SK-N-SH treated with all-trans-retinoic acid at 6 μM for 48 hours (cell line): Measurements from ENCODE around the gene EP400.

Source experiments
- ATAC-seq: fragments of 200-7000 bp; cut with Tn5 transposase; 3 replicates; pipeline ENCODE4 v1.9.1; 2020; ENCODE audit warnings: mild to moderate bottlenecking, moderate library complexity
- ARNTL ChIP-seq: fragments of 450-650 bp; formaldehyde crosslinking; IDR thresholded peaks from 2 replicates; pipeline ENCODE4 v1.5.0; 2020; ENCODE audit warnings: low read depth, mild to moderate bottlenecking, moderate library complexity, borderline replicate concordance
- BACH2 ChIP-seq: fragments of 250-450 bp; sonication (Bioruptor Pico); IDR thresholded peaks from 2 replicates; pipeline ENCODE4 v1.9.0; 2021; ENCODE audit warnings: mild to moderate bottlenecking, borderline replicate concordance
- CREB5 ChIP-seq: fragments of 250-450 bp; sonication (Bioruptor Pico); IDR thresholded peaks from 2 replicates; pipeline ENCODE4 v1.5.1; 2020; ENCODE audit warnings: low read depth, mild to moderate bottlenecking, moderate library complexity
- CSDC2 ChIP-seq: fragments of 250-450 bp; sonication (Bioruptor Pico); IDR thresholded peaks from 2 replicates; pipeline ENCODE4 v1.5.0; 2020; ENCODE audit warnings: mild to moderate bottlenecking, moderate library complexity
- CSRNP3 ChIP-seq: fragments of 250-450 bp; sonication (Bioruptor Pico); IDR thresholded peaks from 2 replicates; pipeline ENCODE4 v1.5.1; 2021; ENCODE audit warnings: mild to moderate bottlenecking, moderate library complexity
- ESRRG ChIP-seq: fragments of 250-450 bp; sonication (Bioruptor Pico); IDR thresholded peaks from 2 replicates; pipeline ENCODE4 v1.6.1; 2021; ENCODE audit warnings: mild to moderate bottlenecking
- ISL1 ChIP-seq: fragments of 250-450 bp; sonication (Bioruptor Pico); IDR thresholded peaks from 2 replicates; pipeline ENCODE4 v2.1.2; 2022; ENCODE audit warnings: mild to moderate bottlenecking, moderate library complexity
- PATZ1 ChIP-seq: fragments of 250-450 bp; sonication (Bioruptor Pico); IDR thresholded peaks from 2 replicates; pipeline ENCODE4 v1.8.0; 2020; ENCODE audit warnings: mild to moderate bottlenecking, moderate library complexity, borderline replicate concordance
- POU6F1 ChIP-seq: fragments of 250-450 bp; sonication (Bioruptor Pico); IDR thresholded peaks from 2 replicates; pipeline ENCODE4 v1.8.0; 2021; ENCODE audit warnings: low read depth, mild to moderate bottlenecking, moderate library complexity, borderline replicate concordance
- SNAI2 ChIP-seq: fragments of 250-450 bp; sonication (Bioruptor Pico); IDR thresholded peaks from 2 replicates; pipeline ENCODE4 v1.5.0; 2020; ENCODE audit warnings: mild to moderate bottlenecking, moderate library complexity
- TCF4 ChIP-seq: fragments of 250-450 bp; sonication (Bioruptor Pico); IDR thresholded peaks from 2 replicates; pipeline ENCODE4 v1.8.0; 2021; ENCODE audit warnings: mild to moderate bottlenecking, moderate library complexity, borderline replicate concordance
- TOX ChIP-seq: fragments of 250-450 bp; sonication (Bioruptor Pico); IDR thresholded peaks from 2 replicates; pipeline ENCODE4 v1.8.0; 2021; ENCODE audit warnings: mild to moderate bottlenecking, moderate library complexity, borderline replicate concordance
- ZC3H10 ChIP-seq: fragments of 250-450 bp; sonication (Bioruptor Pico); IDR thresholded peaks from 2 replicates; pipeline ENCODE4 v1.5.1; 2021; ENCODE audit warnings: mild to moderate bottlenecking, moderate library complexity
- ZFP30 ChIP-seq: fragments of 450-650 bp; formaldehyde crosslinking; IDR thresholded peaks from 2 replicates; pipeline ENCODE4 v1.5.0; 2022; ENCODE audit warnings: mild to moderate bottlenecking, moderate library complexity
- ZNF565 ChIP-seq: fragments of 450-650 bp; formaldehyde crosslinking; conservative IDR thresholded peaks from 2 replicates; pipeline ENCODE4 v1.5.0; 2020; ENCODE audit warnings: low read depth, mild to moderate bottlenecking, moderate library complexity
- ZNF70 ChIP-seq: fragments of 450-650 bp; formaldehyde crosslinking; IDR thresholded peaks from 2 replicates; pipeline ENCODE4 v1.5.0; 2020; ENCODE audit warnings: mild to moderate bottlenecking, moderate library complexity
- ZNF8 ChIP-seq: fragments of 450-650 bp; formaldehyde crosslinking; IDR thresholded peaks from 2 replicates; pipeline ENCODE4 v1.5.0; 2020; ENCODE audit warnings: mild to moderate bottlenecking, moderate library complexity
- TF ChIP-seq, protein P1 (sequence below): fragments of 250-450 bp; sonication (Bioruptor Pico); IDR thresholded peaks from 2 replicates; pipeline ENCODE4 v1.5.0; 2020; ENCODE audit warnings: mild to moderate bottlenecking, moderate library complexity

Gene EP400

DNA sequence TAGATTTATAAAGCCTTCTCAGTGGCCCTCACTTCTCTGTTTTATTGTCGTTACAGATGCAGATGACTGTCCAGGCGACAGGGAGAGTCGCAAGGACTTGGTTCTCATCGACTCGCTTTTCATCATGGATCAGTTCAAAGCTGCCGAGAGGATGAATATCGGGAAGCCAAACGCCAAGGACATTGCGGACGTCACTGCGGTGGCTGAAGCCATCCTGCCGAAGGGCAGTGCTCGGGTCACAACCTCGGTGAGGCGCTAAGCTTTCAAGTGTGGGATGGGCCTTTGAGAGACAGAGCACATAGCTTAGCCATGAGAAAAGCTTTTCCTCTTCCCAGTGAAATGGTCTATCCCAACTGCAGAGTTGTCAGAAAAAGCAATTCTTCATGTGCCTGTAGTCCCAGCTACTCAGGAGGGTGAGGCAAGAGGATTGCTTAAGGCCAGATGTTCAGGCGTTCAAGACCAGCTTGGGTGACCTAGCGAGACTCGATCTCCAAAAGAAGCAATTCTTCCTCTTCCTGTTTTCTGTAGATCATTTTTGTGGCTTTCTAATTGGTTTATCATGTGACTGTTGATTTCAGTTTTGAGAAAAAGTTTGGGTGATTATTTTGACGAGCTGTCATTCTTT, 56.4 kb downstream of the EP400 start:
- ATAC-seq = no peak
- TF ChIP-seq ESRRG (CRISPR knock-in tag) = no peak
- TF ChIP-seq CREB5 (CRISPR knock-in tag) = no peak
- TF ChIP-seq CSDC2 (CRISPR knock-in tag) = no peak
- TF ChIP-seq ZNF70 (CRISPR knock-in tag) = no peak
- TF ChIP-seq SNAI2 (CRISPR knock-in tag) = no peak
- no peak for TF ChIP-seq BACH2 (CRISPR knock-in tag)
- no peak for TF ChIP-seq CSRNP3 (CRISPR knock-in tag)
- TF ChIP-seq ZFP30 (CRISPR knock-in tag) = no peak
- TF ChIP-seq TCF4 = no peak
- TF ChIP-seq ZNF565 (CRISPR knock-in tag) = no peak
- TF ChIP-seq ZC3H10 (CRISPR knock-in tag) = no peak
- TF ChIP-seq, protein P1, sequence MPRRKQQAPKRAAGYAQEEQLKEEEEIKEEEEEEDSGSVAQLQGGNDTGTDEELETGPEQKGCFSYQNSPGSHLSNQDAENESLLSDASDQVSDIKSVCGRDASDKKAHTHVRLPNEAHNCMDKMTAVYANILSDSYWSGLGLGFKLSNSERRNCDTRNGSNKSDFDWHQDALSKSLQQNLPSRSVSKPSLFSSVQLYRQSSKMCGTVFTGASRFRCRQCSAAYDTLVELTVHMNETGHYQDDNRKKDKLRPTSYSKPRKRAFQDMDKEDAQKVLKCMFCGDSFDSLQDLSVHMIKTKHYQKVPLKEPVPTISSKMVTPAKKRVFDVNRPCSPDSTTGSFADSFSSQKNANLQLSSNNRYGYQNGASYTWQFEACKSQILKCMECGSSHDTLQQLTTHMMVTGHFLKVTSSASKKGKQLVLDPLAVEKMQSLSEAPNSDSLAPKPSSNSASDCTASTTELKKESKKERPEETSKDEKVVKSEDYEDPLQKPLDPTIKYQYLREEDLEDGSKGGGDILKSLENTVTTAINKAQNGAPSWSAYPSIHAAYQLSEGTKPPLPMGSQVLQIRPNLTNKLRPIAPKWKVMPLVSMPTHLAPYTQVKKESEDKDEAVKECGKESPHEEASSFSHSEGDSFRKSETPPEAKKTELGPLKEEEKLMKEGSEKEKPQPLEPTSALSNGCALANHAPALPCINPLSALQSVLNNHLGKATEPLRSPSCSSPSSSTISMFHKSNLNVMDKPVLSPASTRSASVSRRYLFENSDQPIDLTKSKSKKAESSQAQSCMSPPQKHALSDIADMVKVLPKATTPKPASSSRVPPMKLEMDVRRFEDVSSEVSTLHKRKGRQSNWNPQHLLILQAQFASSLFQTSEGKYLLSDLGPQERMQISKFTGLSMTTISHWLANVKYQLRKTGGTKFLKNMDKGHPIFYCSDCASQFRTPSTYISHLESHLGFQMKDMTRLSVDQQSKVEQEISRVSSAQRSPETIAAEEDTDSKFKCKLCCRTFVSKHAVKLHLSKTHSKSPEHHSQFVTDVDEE = no peak
- no peak for TF ChIP-seq ARNTL (CRISPR knock-in tag)
- TF ChIP-seq POU6F1 (CRISPR knock-in tag) = no peak

DNA sequence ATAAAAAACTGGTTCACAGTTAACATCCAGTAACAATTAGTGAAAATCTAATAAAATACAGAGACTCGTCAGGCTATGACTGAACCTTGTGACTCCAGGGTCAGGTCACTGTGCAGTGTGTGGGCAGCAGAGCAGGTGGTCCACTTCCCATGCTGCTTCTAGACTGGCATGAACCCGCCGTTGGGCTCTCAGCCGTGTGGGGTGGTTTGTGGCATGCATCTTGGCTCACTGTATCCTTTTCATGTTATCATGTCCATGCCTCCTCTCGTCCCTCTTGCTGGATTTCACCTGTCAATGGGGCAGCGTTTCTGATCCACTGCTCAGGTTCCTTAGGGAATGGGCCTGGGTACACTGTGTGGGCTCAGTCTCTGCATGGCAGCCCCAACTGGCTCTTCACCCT, 57.3 kb downstream of the EP400 start:
- ATAC-seq = no peak
- TF ChIP-seq CREB5 (CRISPR knock-in tag) (no peak), BACH2 (CRISPR knock-in tag) (no peak), PATZ1 (CRISPR knock-in tag) (no peak), ZNF565 (CRISPR knock-in tag) (no peak)
- TF ChIP-seq, all 23 proteins: peak for 0

DNA sequence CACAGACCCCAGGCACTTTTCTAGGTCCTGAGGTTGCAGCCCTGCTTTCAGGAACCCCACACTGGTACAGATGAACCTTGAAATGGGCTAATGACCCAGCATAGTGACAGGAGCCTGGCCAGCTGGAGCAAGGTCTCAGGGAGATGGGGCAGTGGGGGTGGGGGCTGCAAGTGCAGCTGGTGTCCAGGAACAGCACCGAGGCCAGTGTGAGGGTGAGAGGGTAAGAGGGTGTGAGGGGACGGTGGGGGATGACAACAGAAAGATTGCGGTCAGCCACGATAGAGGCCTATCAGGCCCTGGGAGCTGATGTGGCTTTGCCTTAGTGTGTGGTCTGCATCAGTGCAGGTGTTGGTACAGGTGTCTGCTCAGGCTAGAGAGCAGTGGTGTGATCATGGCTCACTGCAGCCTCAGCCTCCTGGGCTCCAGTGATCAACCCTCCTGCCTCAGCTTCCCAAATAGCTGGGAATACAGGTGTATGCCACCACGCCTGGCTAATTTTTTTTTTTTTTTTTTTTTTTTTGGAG, 59.7 kb downstream of the EP400 start:
- TF ChIP-seq BACH2 (CRISPR knock-in tag) = no peak
- TF ChIP-seq CSDC2 (CRISPR knock-in tag) = no peak
- no peak for TF ChIP-seq PATZ1 (CRISPR knock-in tag)
- no peak for TF ChIP-seq ZC3H10 (CRISPR knock-in tag)
- no peak for TF ChIP-seq TOX (CRISPR knock-in tag)
- TF ChIP-seq ZNF8 (CRISPR knock-in tag) = no peak
- TF ChIP-seq SNAI2 (CRISPR knock-in tag) = no peak
- no peak for TF ChIP-seq ISL1 (CRISPR knock-in tag)
- no peak for ATAC-seq
